ENCODE results near the gene RRP12. TPM values are rescaled to one million over a fixed set of nuclear protein-coding genes. Genes with fewer than 3 reads are reported as not detected.
A peak's percentile ranks its signal among the peaks of the same experiment; 100 is the strongest.
"Not testable (repeated sequence)": the region's sequence is repeated elsewhere in the genome, so short reads cannot be mapped to it uniquely, and the experiment has no call there.

The RRP12 gene
- total RNA-seq, 1 donor from 2014 or later = 20.9 TPM

DNA sequence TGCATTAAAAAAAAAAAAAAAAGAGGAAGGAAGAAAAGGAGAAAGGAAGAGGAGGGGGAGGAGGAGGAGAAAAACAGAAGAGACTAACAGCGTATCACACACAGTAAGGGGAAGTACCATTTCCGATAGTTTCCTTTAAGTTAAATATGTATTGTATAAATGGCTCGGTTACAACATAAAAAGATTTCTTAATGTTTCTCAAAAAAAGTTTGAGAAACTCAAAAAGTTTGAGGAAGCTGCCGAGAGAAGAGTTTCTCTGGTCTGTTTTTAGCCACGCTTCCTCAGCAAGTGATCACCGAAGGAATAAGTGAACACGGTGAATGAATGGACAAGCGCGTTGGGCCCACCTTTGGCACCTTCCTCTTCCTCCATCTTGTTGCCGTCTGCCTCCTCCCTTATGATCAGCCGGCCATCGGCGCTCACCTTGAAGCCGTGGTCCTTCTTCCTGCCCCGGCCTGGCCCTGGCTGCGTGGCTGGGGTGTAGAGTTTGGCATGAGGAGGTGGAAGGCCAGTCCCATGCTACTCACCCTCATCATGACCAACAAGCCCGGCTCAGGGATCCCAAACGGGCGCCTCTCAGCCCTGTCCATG lies 35.3 kb downstream of the RRP12 start:
- no peak for DNase-seq (ENCODE audit: low spot score)

DNA sequence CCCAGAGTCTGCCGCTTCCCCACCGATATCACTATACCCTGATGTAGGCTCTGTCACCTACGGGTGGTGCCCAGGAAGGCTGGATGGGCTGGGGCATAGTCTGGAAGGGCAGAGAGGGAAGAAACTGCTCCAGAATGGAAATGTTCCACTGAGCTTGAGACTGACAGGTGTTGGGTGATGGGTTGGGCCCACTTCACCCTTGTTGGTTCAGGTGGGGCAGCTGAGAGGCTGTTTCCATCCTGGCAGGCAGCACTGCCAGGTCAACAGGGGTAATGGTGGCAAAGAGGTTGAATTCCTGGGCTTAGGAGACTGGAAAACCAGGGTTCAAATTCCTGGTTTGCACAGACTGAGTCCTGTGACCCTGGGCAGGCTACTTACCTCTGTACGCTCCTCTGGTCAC lies 38.1 kb downstream of the RRP12 start:
- no peak for DNase-seq (ENCODE audit: low spot score)

DNA sequence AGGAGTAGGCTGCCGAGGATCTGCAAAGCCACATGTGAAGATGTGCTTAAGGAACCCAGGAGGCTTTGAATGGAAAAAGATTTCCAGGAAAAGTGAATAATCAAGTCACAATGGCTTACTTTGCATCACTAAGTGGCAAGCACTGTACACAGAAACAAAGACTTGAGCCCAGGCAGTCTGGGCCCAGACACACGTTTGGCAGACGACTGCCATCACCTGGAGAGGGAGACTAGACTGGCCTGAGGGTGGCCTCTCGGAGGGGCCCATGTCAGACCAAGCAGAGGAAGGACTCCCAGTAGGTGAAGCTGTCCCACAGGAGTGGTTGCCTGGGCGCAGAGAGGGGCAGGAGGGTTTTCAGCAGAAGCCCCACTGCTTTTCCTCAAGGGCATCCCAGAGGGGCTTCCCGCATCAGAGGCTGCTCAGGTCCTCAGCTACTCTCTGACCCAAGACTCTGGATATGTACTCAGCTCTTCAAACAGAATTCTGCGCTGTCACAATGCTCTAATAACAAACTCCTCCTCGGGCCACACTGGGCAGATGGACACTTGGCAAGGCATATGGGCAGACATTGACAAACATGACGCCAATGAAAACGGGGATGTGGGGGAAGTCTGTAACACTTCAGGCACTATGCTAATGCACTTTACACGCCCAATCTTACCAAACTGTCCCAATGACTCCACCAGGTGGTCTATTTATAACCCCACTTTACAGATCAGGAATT lies 38.7 kb downstream of the RRP12 start:
- DNase-seq (ENCODE audit: low spot score) = no peak

DNA sequence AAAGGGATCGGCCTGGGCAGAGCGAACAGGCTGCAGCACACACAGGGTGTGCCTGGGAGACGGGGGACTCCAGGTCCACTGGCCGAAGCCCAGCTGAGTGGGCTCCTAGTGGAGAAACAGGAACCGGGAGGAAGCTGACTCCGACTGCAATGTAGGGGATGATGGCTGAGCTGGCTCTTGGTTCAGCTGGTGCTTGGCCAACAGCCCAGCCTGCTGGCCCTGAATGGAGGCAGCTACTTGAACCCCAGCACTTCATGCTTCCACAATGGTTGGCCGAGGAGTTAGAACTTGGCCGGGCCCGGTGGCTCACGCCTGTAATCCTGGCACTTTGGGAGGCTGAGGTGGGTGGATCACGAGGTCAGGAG lies 39.6 kb downstream of the RRP12 start:
- DNase-seq (ENCODE audit: low spot score) = no peak

DNA sequence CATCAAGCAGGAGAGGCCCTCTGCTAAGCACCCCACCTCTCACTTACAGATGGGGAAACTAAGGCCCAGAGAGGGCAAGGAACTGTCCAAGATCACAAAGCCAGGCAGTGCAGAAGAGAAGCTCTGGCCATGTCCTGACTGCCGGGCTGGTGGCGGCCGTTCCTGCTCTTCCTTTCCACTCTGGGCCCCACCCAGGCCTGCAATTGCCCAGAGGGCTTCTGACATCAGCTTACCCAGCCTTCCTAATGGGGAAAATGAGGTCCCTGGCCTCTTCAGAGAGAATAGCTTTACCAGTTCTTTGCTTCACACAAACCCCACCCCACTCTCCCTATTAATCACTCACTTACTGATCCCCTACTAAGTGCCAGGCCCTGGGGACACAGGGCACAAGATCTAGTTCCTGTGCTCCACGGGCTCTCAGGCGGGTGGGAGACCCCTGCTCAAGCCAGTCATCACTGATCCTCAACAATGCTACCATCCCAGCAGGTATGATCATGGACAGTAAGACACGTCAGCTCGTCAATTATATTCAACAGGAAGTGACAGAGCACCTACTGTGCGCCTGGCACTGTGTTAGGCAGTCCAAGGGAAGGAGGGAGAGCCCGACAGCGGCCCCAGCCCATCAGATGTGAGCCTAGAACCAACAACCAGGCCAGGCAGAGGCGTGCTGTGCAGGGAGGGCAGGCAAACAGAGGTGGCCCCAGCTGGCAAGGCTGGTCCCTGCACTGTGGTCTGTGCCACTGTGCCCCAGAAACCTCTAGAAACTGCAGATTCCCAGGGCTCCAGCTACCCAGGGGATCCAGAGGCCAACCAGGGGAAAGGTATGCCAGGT lies 40.2 kb downstream of the RRP12 start:
- DNase-seq (ENCODE audit: low spot score) = no peak

DNA sequence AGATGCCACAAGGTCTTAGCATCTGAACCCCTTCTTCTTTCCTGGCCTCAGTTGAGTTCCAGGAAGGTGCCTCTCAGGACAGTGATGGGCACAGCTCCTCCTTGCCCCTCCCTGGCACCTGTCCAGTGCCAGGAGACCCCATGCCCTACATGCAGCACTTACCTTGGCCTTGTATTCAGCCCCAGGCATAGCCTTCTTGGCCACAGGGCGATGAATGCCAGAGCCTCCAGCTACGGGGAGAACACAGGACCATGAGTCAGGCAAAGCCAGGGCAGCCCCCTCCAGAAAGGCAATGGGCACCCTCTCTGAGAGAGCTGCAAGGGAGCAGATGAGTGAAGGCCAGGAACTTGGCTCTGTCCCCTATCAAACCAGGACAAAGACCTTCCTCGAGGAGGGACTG lies 42.4 kb downstream of the RRP12 start:
- DNase-seq (ENCODE audit: low spot score) = no peak

DNA sequence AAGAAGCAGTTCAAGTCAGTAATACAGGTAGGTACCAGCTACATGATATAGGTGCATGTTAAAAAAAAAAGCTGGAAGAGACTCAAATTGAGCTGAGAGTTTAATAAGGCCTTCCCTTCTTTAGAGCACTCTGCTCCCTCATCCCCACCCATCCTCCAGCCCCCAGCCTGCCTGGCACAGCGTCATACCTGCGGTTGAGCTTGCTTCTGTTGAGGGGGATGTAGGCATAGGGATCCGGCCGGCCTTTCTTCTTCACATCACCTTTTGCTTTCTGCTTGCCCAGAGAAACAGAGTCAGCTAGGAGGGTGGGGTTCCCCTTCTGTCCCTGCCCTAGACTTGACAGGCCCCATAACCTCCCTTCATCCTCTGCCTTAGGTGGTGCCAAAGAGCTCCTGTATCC lies 42.8 kb downstream of the RRP12 start:
- DNase-seq (ENCODE audit: low spot score) = no peak

DNA sequence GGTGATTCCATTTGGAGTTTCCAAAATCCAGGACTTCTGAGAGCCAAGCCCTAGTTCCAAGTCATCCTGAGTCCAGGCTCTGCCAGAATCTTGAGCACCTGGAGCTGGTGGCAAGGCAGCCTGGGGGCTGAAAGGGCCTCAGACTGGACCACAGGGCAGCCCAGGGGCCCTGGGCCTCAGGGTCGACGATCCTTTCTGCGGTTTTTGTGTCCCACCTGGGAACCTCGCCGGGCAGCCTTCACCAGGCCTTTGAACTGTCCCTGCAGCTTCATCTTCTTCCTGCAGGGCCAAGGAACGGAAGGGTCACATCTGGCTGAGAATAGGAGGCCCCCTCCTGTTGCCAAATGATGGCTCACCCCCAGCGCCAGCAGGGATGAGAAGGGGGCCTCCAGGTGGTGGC lies 44.2 kb downstream of the RRP12 start:
- DNase-seq (ENCODE audit: low spot score) = no peak

DNA sequence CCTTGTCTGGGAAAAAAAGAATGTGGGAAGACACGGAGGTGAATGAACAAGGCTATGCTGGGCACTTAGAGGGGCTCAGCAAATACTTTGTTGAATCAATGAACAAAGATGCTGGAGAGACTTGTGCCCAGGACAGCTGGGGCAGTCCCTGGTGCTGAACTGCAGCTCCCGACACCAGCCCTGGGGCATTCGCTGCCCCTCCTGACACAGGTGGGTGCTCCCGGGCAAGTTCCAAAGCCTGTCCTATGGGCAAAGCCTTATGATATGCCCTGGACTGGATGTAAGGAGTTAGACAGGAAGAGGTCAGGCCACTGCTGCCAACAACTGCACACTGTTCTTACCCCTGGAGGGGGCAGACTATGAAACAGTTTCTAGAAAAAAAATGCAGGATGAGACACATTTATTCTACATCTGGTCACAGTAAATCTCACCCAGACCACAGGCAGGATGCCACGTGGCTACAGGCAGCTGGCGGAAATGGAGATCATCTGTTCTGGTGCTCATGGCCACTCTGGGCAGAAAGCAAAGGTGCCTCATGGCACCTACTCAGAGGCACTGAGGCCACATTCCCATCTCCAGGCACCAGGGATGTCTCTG lies 44.7 kb downstream of the RRP12 start:
- DNase-seq (ENCODE audit: low spot score) = no peak

DNA sequence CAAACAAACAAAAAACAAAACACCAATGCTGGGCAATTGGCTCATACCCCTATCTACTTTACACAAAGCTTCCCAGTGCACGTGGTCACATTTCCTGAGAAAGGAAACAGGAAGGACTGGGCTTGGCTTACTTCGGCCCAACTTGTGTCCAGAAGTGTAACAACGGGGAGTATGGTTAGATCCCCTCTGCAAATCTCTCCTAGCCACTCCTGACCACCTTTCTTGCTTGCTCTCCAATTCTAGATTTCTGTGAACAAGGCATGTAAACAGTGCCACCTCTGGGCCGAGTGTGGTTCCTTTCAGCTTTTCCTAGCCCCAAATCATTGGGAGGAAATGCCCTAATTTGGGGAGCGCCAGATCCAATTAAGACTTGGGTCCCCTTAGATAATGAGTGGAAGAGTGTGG lies 45.6 kb downstream of the RRP12 start:
- DNase-seq (ENCODE audit: low spot score) = no peak

DNA sequence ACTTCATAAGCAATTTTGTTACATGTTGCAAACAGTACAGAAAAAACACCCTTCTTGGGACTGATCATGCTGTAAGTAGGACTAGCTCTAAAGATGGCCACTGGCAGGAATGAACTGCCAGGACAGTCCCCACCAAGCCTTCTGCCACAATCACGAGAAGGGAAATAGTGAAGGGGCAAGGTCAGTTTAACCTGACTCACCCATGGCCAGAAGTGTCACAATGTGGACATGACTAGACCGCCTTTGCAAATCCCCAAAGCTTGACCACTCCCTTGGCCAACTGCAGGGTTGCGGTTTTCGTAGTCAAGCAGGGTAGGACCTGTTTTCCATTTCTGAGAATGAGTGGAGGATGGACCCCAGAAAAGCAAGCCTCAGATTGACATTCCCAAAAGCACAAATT lies 47.2 kb downstream of the RRP12 start:
- no peak for DNase-seq (ENCODE audit: low spot score)

DNA sequence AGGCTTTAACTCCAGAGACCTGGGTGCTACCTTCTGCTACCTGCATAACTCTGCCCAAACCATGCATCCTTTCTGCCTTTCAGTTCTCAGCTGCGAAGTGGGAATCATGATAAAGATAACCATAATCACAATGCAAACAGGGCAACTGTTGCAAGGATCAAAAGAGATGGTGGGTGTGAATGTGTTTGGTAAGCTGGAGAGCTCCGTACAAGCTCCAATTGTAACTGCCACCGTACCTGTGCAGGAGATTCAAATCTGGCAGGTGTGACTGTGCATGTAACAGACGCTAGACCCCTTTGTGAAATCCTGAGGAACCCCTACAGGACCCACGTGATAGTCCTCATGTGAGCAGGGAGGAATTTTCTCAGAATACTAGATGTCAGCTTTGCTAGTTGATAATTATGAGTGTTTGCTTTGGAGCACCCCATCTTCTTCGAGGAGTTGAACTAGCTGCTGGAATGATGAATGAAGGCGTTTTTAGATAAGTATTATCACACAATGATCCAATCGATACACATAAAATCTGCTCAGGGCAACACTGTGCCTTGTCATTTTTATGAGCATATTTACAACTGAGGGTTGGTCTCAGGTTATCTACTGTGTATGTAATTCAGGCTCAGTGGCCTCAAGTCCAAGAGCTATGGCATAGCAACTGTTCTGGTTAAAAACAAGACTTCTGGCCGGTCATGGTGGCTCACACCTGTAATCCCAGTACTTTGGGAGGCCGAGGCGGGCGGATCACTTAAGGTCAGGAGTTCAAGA lies 51.2 kb downstream of the RRP12 start:
- DNase-seq (ENCODE audit: low spot score) = no peak

DNA sequence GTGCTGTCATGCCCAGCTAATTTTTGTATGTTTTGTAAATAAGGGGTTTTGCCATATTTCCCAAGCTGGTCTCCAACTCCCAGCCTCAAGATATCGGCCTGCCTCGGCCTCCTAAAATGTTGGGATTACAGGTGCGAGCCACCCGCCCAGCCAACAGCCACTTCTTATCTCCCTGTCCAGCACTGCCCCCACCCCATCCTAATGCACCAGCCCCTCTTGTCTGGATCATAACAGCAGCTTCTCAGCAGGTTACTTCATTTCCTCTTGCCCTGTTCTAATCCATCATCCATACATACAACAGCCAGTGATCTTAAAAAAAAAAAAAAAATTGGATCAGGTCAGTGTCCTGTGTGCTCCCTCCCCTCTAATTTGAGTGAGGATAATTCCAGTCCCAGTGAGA lies 53.8 kb downstream of the RRP12 start:
- no peak for DNase-seq (ENCODE audit: low spot score)

DNA sequence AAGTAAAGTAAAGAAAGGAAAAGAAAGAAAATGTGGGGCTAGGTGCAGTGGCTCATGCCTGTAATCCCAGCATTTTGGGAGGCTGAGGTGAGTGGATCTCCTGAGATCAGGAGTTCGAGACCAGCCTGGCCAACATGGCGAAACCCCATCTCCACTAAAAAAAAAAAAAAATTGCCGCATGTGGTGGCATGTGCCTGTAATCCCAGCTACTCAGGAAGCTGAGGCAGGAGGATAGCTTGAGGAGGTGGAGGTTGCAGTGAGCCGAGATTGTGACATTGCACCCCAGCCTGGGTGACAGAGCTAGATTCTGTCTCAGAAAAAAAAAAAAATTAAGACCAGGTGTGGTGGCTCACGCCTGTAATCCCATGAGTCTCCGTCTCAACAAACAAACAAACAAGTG lies 57.5 kb downstream of the RRP12 start:
- not testable (repeated sequence) for DNase-seq (ENCODE audit: low spot score)

DNA sequence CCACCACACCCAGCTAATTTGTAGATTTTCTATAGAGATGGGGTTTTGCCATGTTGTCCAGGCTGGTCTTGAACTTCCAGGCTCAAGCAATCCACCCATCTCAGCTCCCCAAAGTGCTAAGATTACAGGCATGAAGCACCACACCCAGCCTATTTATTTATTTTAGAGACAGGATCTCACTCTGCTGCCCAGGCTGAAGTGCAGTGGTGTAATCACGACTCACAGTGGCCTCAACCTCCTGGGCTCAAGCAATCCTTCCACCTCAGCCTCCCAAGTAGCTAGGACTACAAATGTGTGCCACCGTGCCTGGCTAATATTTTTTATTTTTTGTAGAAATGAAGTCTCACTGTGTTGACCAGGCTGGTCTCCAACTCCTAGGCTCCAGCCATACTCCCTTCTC lies 59.7 kb downstream of the RRP12 start:
- no peak for DNase-seq (ENCODE audit: low spot score)

DNA sequence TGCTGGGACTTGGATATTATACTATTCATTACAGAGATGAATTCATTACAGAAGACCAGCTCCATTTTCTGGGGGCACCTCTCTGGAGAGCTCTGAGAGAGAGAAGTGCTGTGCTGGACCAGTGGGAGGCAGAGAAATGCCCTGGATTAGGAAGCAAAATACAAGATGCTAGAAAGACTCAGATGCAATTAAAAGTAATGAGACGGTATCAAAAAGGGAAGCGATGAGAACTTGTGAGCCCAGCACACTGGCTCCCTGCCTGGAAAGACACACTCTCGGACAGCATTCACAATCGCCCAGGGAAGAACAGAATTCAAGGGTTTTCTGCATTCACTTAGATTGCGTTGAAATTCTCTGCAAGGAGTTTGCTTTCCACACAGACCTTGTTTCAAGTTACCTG lies 63.1 kb downstream of the RRP12 start:
- no peak for DNase-seq (ENCODE audit: low spot score)

DNA sequence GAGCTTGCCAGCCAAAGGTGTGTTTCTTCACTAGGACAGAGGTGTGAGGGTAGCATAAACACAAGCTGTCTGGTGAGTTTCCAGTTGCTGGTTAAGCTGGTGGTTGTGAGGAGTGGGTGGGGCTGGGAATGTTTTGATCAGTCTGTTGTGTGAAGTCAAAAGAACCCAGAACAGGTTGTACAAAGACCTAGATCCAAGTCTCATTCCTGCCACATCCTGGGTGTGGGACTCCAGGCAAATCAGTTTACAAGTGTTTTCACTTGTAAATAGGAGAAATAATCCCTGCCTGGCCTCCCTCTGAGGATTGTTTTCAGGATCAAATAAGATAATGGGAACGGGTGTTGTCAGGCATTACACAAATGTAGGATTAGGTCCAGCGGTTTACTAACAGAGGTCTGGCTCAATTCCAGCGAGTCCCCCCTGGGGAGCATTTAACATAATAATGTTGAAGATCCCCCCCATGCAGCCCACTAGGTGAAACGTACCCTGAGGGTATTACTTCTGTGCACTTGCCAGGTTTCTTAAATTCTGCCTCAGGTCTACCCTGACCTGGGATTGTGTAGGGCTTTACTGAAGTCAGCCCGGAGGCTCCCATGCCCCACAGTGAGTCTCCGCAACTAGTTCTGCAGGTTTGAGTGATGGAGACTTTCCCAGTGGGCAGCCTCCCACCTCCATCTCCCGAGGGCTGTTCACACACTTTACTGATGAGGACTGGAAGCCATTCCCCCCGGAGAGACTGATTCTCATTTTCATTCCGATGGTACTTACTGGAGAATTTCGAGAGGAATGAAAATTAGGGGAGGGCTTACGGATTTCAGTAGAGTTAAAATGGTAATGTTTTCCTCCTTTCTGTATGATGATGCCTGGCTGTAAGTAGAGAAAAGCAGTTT lies 64.0 kb downstream of the RRP12 start:
- peak; percentile 57 for DNase-seq (ENCODE audit: low spot score)

DNA sequence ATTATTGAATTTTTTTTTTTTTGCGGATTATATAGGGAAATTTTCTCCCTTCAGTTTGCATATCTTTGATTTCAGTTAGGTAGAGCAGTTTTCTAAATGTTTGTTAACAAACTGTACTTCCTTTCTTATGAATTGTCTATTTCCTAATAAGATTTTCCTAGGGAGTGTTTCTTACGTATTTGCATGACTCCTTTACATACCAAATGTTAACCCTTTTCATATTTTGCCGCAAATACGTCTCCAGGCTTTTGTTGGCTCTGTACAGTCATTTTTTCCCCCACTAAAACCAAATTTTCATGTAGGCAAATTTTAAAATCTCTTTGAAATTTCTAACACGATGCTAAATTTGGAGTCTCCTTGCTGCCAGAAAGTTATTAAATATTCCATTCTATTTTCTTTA lies 64.7 kb downstream of the RRP12 start:
- DNase-seq (ENCODE audit: low spot score) = no peak

DNA sequence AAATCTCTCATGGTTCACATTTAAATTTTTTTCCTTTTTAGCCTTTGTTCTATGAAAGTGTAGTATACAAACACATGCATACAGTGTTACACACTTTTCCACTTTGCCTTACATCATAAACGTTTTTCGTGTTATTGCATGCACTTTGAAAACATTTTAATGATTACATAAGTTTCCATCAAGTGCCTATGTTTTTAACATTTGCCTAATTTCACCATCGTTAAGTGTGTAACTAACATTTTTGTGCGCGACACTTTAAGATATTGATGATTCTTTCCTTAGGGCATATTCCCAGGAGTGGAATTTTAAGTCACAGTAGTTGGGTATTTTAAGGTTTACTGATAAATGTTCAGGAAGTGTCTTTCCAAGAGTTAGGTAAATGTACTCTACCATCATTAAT lies 65.1 kb downstream of the RRP12 start:
- DNase-seq (ENCODE audit: low spot score) = no peak

DNA sequence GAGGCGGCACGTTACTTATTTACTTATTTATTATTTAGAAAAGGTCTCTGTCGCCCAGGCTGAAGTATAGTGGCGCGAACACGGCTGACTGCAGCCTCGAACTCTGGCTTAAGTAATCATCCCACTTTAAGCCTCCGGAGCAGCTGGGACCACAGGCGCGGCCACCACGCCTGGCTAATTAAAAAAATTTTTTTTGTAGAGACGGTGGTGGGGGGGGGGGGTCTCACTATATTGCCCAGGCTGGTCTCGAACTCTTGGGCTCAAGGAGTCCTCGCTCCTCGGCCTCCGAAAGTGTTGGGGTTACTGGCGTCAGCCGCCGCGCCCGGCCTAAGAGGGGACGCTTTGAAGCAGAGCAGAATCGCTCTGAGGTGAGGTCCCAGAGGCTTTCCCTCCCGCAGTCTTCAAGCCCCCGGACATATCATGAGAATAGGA lies 65.9 kb downstream of the RRP12 start:
- DNase-seq (ENCODE audit: low spot score) = no peak
